HepG2 (cell line): ENCODE data around the gene EMILIN1. TPM values are rescaled to one million over a fixed set of nuclear protein-coding genes. Genes with fewer than 3 reads are reported as not detected.
A peak's percentile ranks its signal among the peaks of the same experiment; 100 is the strongest.

ENCODE experiments used
- AFF4 ChIP-seq: sonication (generic); formaldehyde crosslinking; IDR thresholded peaks from 2 replicates; pipeline ENCODE4 v1.4.0; 2020; ENCODE audit warnings: missing genetic modification reagents
- ATF7 ChIP-seq, 2 experiments: fragments of 450-650 bp in 1 of 2; sonication (generic) in 1 of 2; formaldehyde crosslinking in 1 of 2; IDR thresholded peaks; 2 replicates each; pipeline versions ENCODE4 v1.4.0 to v1.6.1; 2016 to 2020; ENCODE audit warnings: antibody characterized with exemption in 1 of 2, mild to moderate bottlenecking in 1 of 2, missing genetic modification reagents in 1 of 2
- BORCS8-MEF2B ChIP-seq: sonication (generic); formaldehyde crosslinking; IDR thresholded peaks from 2 replicates; pipeline ENCODE4 v1.8.0; 2022; ENCODE audit warnings: mild to moderate bottlenecking, missing genetic modification reagents
- CHD2 ChIP-seq: IDR thresholded peaks from 2 replicates; pipeline ENCODE4 v1.6.1; 2011; ENCODE audit warnings: low read depth, low read length, improper control_type of control experiment
- ERF ChIP-seq: IDR thresholded peaks from 2 replicates; pipeline ENCODE4 v1.6.1; 2018; ENCODE audit warnings: missing biosample characterization, missing genetic modification reagents
- FIP1L1 ChIP-seq: fragments of 200-400 bp; formaldehyde crosslinking; IDR thresholded peaks from 2 replicates; pipeline ENCODE4 v1.6.1; 2018; ENCODE audit warnings: low read depth, mild to moderate bottlenecking, low read length, moderate library complexity, borderline replicate concordance; ENCODE audit not compliant: insufficient read depth
- GRHL1 ChIP-seq: sonication (generic); formaldehyde crosslinking; conservative IDR thresholded peaks from 2 replicates; pipeline ENCODE4 v1.8.0; 2022; ENCODE audit warnings: missing genetic modification reagents
- HOXA5 ChIP-seq: sonication (generic); formaldehyde crosslinking; IDR thresholded peaks from 2 replicates; pipeline ENCODE4 v1.4.0; 2020; ENCODE audit warnings: missing genetic modification reagents
- IRF2 ChIP-seq: IDR thresholded peaks from 2 replicates; pipeline ENCODE4 v1.6.1; 2018; ENCODE audit warnings: missing genetic modification reagents, missing compliant biosample characterization
- ISX ChIP-seq: sonication (generic); formaldehyde crosslinking; conservative IDR thresholded peaks from 2 replicates; pipeline ENCODE4 v1.5.0; 2020; ENCODE audit warnings: missing genetic modification reagents
- KDM1A ChIP-seq: IDR thresholded peaks from 2 replicates; pipeline ENCODE4 v1.6.1; 2016; ENCODE audit warnings: missing compliant biosample characterization
- MLLT10 ChIP-seq: sonication (generic); formaldehyde crosslinking; IDR thresholded peaks from 2 replicates; pipeline ENCODE4 v1.4.0; 2020; ENCODE audit warnings: missing genetic modification reagents
- NBN ChIP-seq: fragments of 450-650 bp; conservative IDR thresholded peaks from 2 replicates; pipeline ENCODE4 v1.6.1; 2017
- NFYB ChIP-seq: sonication (generic); formaldehyde crosslinking; IDR thresholded peaks from 2 replicates; pipeline ENCODE4 v1.4.0; 2020; ENCODE audit warnings: missing genetic modification reagents
- PAXIP1 ChIP-seq: sonication (generic); formaldehyde crosslinking; conservative IDR thresholded peaks from 2 replicates; pipeline ENCODE4 v1.4.0; 2020; ENCODE audit warnings: mild to moderate bottlenecking, missing genetic modification reagents, moderate library complexity
- SMAD1 ChIP-seq: sonication (generic); formaldehyde crosslinking; IDR thresholded peaks from 2 replicates; pipeline ENCODE4 v1.4.0; 2020; ENCODE audit warnings: missing genetic modification reagents, low read depth, mild to moderate bottlenecking, borderline replicate concordance
- SMYD3 ChIP-seq: sonication (generic); formaldehyde crosslinking; IDR thresholded peaks from 2 replicates; pipeline ENCODE4 v1.8.1; 2023; ENCODE audit warnings: mild to moderate bottlenecking, missing genetic modification reagents
- TOPORS ChIP-seq: sonication (generic); formaldehyde crosslinking; IDR thresholded peaks from 2 replicates; pipeline ENCODE4 v1.8.0; 2023; ENCODE audit warnings: mild to moderate bottlenecking, missing genetic modification reagents
- ZBTB42 ChIP-seq: sonication (generic); formaldehyde crosslinking; IDR thresholded peaks from 2 replicates; pipeline ENCODE4 v1.5.0; 2020; ENCODE audit warnings: mild to moderate bottlenecking, missing genetic modification reagents
- ZNF263 ChIP-seq: sonication (generic); formaldehyde crosslinking; IDR thresholded peaks from 2 replicates; pipeline ENCODE4 v1.4.0; 2020; ENCODE audit warnings: missing genetic modification reagents
- ZNF550 ChIP-seq: sonication (generic); formaldehyde crosslinking; IDR thresholded peaks from 2 replicates; pipeline ENCODE4 v1.4.0; 2020; ENCODE audit warnings: mild to moderate bottlenecking, missing genetic modification reagents, borderline replicate concordance
- ZNF724P ChIP-seq: sonication (generic); formaldehyde crosslinking; IDR thresholded peaks from 2 replicates; pipeline ENCODE4 v1.8.0; 2022; ENCODE audit warnings: missing genetic modification reagents, borderline replicate concordance
- ZNF777 ChIP-seq: sonication (generic); formaldehyde crosslinking; IDR thresholded peaks from 2 replicates; pipeline ENCODE4 v1.4.0; 2020; ENCODE audit warnings: missing genetic modification reagents
- polyA plus RNA-seq, 8 experiments: library from polyadenylated mRNA; depleted of rRNA in 3 of 8; stranded (reverse) in 7 of 8; unstranded in 1 of 8; fragments of >200 nt; fragmentation: Illumina TruSeq in 4 of 8; extraction: Trizol in 4 of 8; gene quantifications; 2 replicates each; pipeline versions ENCODE4 v1.2.1 to v1.2.3, GENCODE V29; 2011 to 2016; ENCODE audit warnings: low read depth in 4 of 8, missing spikeins in 1 of 8, mixed read lengths in 1 of 8; ENCODE audit not compliant: insufficient read depth in 1 of 8
- total RNA-seq, 5 experiments: library from RNA; depleted of rRNA; stranded (reverse); fragments of >200 nt; fragmentation: Illumina TruSeq; extraction: Trizol; gene quantifications; 2 replicates each; pipeline ENCODE4 v1.2.3, GENCODE V29; 2016; ENCODE audit warnings: low read depth in 1 of 5

EMILIN1 gene
- total and polyA plus RNA-seq, 2 of the 13 experiments (the other 11 are each of a cell fraction or from before 2014, with no cell fraction given) = 8.1 to 9.7 TPM

- TF ChIP-seq ZNF724P (0 out of 2 replicates have a peak, but pooled peaks have one; percentile 36), ISX (no peak), ATF7 (IDR thresholded peaks at IDR 0.05) (no peak), ATF7 (CRISPR knock-in tag; IDR thresholded peaks at IDR 0.05) (no peak), NFYB (CRISPR knock-in tag) (no peak), NBN (no peak), ZNF777 (CRISPR knock-in tag) (no peak; the same call in 1 of the 2 replicates), KDM1A (CRISPR knock-in tag) (no peak), ERF (no peak), CHD2 (no peak), IRF2 (CRISPR knock-in tag) (no peak), ZBTB42 (CRISPR knock-in tag) (no peak), FIP1L1 (0 out of 2 replicates have a peak, but pooled peaks have one; percentile 14), SMAD1 (no peak), MLLT10 (no peak), ZNF550 (no peak), AFF4 (no peak), TOPORS (CRISPR knock-in tag) (0 out of 2 replicates have a peak, but pooled peaks have one; percentile 1), BORCS8-MEF2B (no peak), SMYD3 (CRISPR knock-in tag) (no peak), HOXA5 (CRISPR knock-in tag) (no peak), ZNF263 (CRISPR knock-in tag) (no peak), PAXIP1 (no peak), GRHL1 (CRISPR knock-in tag) (no peak)
Observed at GRCh38 chr2:27133195-27133875, 54.9 kb downstream of the EMILIN1 start (continued).
